HFF-Myc (cell line): ENCODE results near the gene SORT1.

Source experiments
- DNase-seq: peaks from one replicate; pipeline ENCODE4 v3.0.0-alpha.2; 2011; ENCODE audit warnings: low read depth; ENCODE audit errors: extremely low read depth
- H3K4me3 ChIP-seq: replicated peaks from 2 replicates; pipeline ENCODE4 v1.5.1; 2011; ENCODE audit warnings: low read depth, mild to moderate bottlenecking, control low read depth, low read length
- TF ChIP-seq, protein P1 (sequence below): IDR thresholded peaks from 2 replicates; pipeline ENCODE4 v1.5.1; 2012; ENCODE audit warnings: mild to moderate bottlenecking, low read depth, low read length, control low read depth; ENCODE audit errors: missing control alignments

SORT1 gene

GRCh38 chr1:109275706-109276345 lies 121.9 kb downstream of the SORT1 start:
- no peak for DNase-seq
- H3K4me3 ChIP-seq: no peak overlapping the region
- TF ChIP-seq, protein P1, sequence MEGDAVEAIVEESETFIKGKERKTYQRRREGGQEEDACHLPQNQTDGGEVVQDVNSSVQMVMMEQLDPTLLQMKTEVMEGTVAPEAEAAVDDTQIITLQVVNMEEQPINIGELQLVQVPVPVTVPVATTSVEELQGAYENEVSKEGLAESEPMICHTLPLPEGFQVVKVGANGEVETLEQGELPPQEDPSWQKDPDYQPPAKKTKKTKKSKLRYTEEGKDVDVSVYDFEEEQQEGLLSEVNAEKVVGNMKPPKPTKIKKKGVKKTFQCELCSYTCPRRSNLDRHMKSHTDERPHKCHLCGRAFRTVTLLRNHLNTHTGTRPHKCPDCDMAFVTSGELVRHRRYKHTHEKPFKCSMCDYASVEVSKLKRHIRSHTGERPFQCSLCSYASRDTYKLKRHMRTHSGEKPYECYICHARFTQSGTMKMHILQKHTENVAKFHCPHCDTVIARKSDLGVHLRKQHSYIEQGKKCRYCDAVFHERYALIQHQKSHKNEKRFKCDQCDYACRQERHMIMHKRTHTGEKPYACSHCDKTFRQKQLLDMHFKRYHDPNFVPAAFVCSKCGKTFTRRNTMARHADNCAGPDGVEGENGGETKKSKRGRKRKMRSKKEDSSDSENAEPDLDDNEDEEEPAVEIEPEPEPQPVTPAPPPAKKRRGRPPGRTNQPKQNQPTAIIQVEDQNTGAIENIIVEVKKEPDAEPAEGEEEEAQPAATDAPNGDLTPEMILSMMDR: no peak

GRCh38 chr1:109274533-109275476 lies 122.9 kb downstream of the SORT1 start:
- H3K4me3 ChIP-seq: no peak overlapping the region
- no peak for DNase-seq
- TF ChIP-seq, protein P1: no peak

GRCh38 chr1:109273570-109274288 lies 124.0 kb downstream of the SORT1 start:
- no peak for DNase-seq
- H3K4me3 ChIP-seq: no peak overlapping the region
- TF ChIP-seq, protein P1: no peak

DNA sequence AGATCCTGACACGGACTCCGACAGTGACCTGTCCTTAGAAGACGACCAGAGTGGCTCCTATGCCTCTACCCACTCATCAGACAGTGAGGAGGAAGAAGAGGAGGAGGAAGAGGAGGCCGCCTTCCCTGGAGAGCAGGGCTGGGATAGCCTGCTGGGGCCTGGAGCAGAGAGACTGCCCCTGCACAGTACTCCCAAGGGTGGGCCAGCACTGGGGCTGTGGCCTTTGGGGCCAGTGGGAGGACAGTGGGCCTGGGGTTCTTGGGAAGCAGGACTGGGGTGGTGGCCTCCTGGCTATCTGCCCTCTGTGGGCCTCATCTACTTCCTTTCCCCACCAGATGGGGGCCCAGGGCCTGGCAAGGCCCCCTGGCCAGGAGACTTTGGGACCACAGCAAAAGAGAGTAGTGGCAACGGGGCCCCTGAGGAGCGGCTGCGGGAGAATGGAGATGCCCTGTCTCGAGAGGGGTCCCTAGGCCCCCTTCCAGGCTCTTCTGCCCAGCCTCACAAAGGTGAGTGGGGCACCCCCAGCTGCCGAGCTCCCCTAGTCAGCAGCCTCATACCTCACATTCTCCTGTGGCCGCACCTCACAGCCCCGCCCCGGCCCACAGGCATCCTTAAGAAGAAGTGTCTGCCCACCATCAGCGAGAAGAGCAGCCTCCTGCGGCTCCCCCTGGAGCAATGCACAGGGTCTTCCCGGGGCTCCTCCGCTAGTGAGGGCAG lies 124.7 kb downstream of the SORT1 start:
- H3K4me3 ChIP-seq: no peak overlapping the region
- TF ChIP-seq, protein P1: no peak
- no peak for DNase-seq

DNA sequence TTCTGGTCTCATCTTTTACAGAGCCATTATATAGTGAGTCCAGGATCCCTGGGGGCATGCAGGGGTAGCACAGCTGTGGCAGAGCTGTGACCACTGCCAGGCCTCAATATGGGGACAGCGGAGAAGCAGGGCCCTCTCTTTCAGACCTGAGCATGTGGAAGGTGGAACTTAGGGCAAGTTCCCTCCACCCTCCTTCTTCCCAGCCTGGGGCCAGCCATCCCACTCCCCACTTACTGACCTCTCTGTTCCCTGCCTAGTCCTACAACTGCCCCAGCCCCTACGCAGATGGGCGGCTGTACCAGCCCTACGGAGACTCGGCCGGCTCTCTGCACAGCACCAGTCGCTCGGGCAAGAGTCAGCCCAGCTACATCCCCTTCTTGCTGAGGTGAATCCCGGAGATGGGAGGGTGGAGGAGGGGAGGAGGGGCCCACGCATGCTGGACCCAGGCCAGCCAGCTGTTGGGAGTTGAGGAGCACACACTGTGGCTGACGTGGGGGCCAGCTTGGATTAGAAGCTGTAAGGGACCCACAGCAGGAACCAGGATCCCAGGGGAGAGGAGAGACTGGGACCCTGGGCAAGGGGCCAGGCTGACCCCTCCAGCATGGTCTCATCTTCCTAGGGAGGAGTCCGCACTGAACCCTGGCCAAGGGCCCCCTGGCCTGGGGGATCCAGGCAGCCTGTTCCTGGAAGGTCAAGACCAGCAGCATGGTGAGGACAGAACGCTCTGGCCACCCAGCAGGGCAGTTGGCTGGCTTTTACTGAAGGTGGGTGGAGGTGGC lies 125.5 kb downstream of the SORT1 start:
- no peak for DNase-seq
- TF ChIP-seq, protein P1: no peak
- H3K4me3 ChIP-seq: no peak overlapping the region
